HepG2 (cell line): Measurements from ENCODE around the gene CPS1. TPM values are rescaled to one million over a fixed set of nuclear protein-coding genes. Genes with fewer than 3 reads are reported as not detected.

Source experiments
- ATAC-seq: fragments of 200-7000 bp; cut with Tn5 transposase; 3 replicates; pipeline ENCODE4 v1.9.1; 2020; ENCODE audit warnings: mild to moderate bottlenecking, moderate library complexity
- BruUV-seq: library from RNA; stranded (reverse); fragments of 400-500 nt; replicated peaks from 2 replicates; lab custom pipeline; 2021; lab: Mats Ljungman, UMichigan
- CTCF ChIA-PET: fragments of 300-600 bp; formaldehyde crosslinking; extraction: SDS; loops from one replicate; lab custom pipeline; 2021; ENCODE audit warnings: low total read pairs, inconsistent platforms, low intra/inter-chr PET ratio; lab: Yijun Ruan, JAX
- POLR2A ChIA-PET: fragments of 350-600 bp; sonication (Branson Sonifier 250); formaldehyde crosslinking; loops from one replicate; lab custom pipeline; 2020; ENCODE audit warnings: antibody characterized with exemption, inconsistent platforms; lab: Yijun Ruan, JAX
- DNase-seq: peaks from one replicate; pipeline ENCODE4 v3.0.0-alpha.2; 2015; ENCODE audit warnings: low spot score
- FAIRE-seq: peaks from 3 replicates; lab custom pipeline; 2011; peaks lifted over from hg19 to GRCh38; lab: Jason Lieb, UNC
- H2AFZ ChIP-seq: one replicate; pipeline ENCODE4 v1.6.1; 2011; ENCODE audit warnings: low read length, inconsistent platforms
- H3K27ac ChIP-seq: fragments of 300-600 bp; 3 replicates; pipeline ENCODE4 v1.8.0; 2011; ENCODE audit warnings: mixed run types, mild to moderate bottlenecking, mixed read lengths, low read length, inconsistent platforms; ENCODE audit not compliant: insufficient read depth; ENCODE audit errors: extremely low read length
- H3K27me3 ChIP-seq, 2 experiments: fragments of 200-600 bp in 1 of 2; 2 replicates in 1 of 2; 3 replicates in 1 of 2; pipeline versions ENCODE4 v1.6.0 to v1.8.0; 2011; ENCODE audit warnings: low read length in 2 of 2, mild to moderate bottlenecking in 2 of 2, moderate library complexity in 2 of 2, inconsistent platforms in 1 of 2; ENCODE audit not compliant: insufficient read depth in 2 of 2, control insufficient read depth in 1 of 2
- H3K36me3 ChIP-seq, 2 experiments: fragments of 200-600 bp in 1 of 2; replicated peaks in 1 of 2; 2 replicates in 1 of 2; 3 replicates in 1 of 2; pipeline versions ENCODE4 v1.5.1 to v1.8.0; 2011; ENCODE audit warnings: low read length in 2 of 2, inconsistent platforms in 1 of 2; ENCODE audit not compliant: insufficient read depth in 2 of 2, control insufficient read depth in 1 of 2
- H3K4me1 ChIP-seq: 2 replicates; pipeline ENCODE4 v1.5.1; 2012; ENCODE audit warnings: low read length, inconsistent platforms; ENCODE audit not compliant: insufficient read depth
- H3K4me2 ChIP-seq: 2 replicates; pipeline ENCODE4 v1.6.0; 2011; ENCODE audit warnings: low read depth, low read length, inconsistent platforms
- H3K4me3 ChIP-seq, 3 experiments: fragments of 200-600 bp in 1 of 3; sonication (generic), shearing (Covaris generic) in 1 of 3; replicated peaks in 1 of 3; 2 replicates each; pipeline ENCODE4 v1.5.1; 2011 to 2016; ENCODE audit warnings: low read length in 3 of 3, inconsistent platforms in 2 of 3, low read depth in 2 of 3, mild to moderate bottlenecking in 2 of 3, control low read depth in 1 of 3, mixed read lengths in 1 of 3; ENCODE audit not compliant: insufficient read depth in 1 of 3
- H3K79me2 ChIP-seq: one replicate; pipeline ENCODE4 v1.6.1; 2011; ENCODE audit warnings: low read length, inconsistent platforms; ENCODE audit not compliant: insufficient read depth
- H3K9ac ChIP-seq: 2 replicates; pipeline ENCODE4 v1.6.0; 2011; ENCODE audit warnings: mild to moderate bottlenecking, low read depth, low read length, inconsistent platforms; ENCODE audit not compliant: insufficient read depth
- H3K9me3 ChIP-seq: 2 replicates; pipeline ENCODE4 v1.5.1; 2012; ENCODE audit warnings: mild to moderate bottlenecking, low read length
- H4K20me1 ChIP-seq: 2 replicates; pipeline ENCODE4 v1.6.0; 2011; ENCODE audit warnings: inconsistent platforms, mild to moderate bottlenecking, low read length, moderate library complexity; ENCODE audit not compliant: insufficient read depth
- ATF5 ChIP-seq: sonication (generic); formaldehyde crosslinking; IDR thresholded peaks from 2 replicates; pipeline ENCODE4 v1.4.0; 2020; ENCODE audit warnings: mild to moderate bottlenecking, low read depth, missing genetic modification reagents
- BHLHE40 ChIP-seq: IDR thresholded peaks from 2 replicates; pipeline ENCODE4 v1.6.1; 2011; ENCODE audit warnings: low read length, improper control_type of control experiment
- CERS6 ChIP-seq: sonication (generic); formaldehyde crosslinking; IDR thresholded peaks from 2 replicates; pipeline ENCODE4 v1.5.0; 2020; ENCODE audit warnings: missing genetic modification reagents
- FOXK2 ChIP-seq: fragments of 450-650 bp; IDR thresholded peaks from 2 replicates; pipeline ENCODE4 v1.6.1; 2016
- FOXO4 ChIP-seq: sonication (generic); formaldehyde crosslinking; conservative IDR thresholded peaks from 2 replicates; pipeline ENCODE4 v1.8.1; 2023; ENCODE audit warnings: missing genetic modification reagents
- HOXA7 ChIP-seq: sonication (generic); formaldehyde crosslinking; IDR thresholded peaks from 2 replicates; pipeline ENCODE4 v1.8.1; 2022; ENCODE audit warnings: mild to moderate bottlenecking, missing genetic modification reagents, moderate library complexity
- MED1 ChIP-seq: sonication (generic); formaldehyde crosslinking; IDR thresholded peaks from 2 replicates; pipeline ENCODE4 v1.4.0; 2020; ENCODE audit warnings: missing genetic modification reagents
- ONECUT2 ChIP-seq: sonication (generic); formaldehyde crosslinking; IDR thresholded peaks from 2 replicates; pipeline ENCODE4 v1.4.0; 2020; ENCODE audit warnings: missing genetic modification reagents
- TCF7L2 ChIP-seq: IDR thresholded peaks from 2 replicates; pipeline ENCODE4 v1.6.1; 2011; ENCODE audit warnings: mild to moderate bottlenecking, low read depth, low read length, moderate library complexity
- THAP11 ChIP-seq: IDR thresholded peaks from 2 replicates; pipeline ENCODE4 v1.6.1; 2016; ENCODE audit warnings: missing biosample characterization, missing genetic modification reagents
- ZFP36L2 ChIP-seq: sonication (generic); formaldehyde crosslinking; IDR thresholded peaks from 2 replicates; pipeline ENCODE4 v1.4.0; 2020; ENCODE audit warnings: missing genetic modification reagents
- ZNF256 ChIP-seq: sonication (generic); formaldehyde crosslinking; conservative IDR thresholded peaks from 2 replicates; pipeline ENCODE4 v1.4.0; 2020; ENCODE audit warnings: missing genetic modification reagents
- ZNF552 ChIP-seq: sonication (generic); formaldehyde crosslinking; IDR thresholded peaks from 2 replicates; pipeline ENCODE4 v1.9.0; 2022; ENCODE audit warnings: missing genetic modification reagents, mild to moderate bottlenecking, borderline replicate concordance
- ZNF713 ChIP-seq: sonication (generic); formaldehyde crosslinking; IDR thresholded peaks from 2 replicates; pipeline ENCODE4 v1.4.0; 2020; ENCODE audit warnings: mild to moderate bottlenecking, missing genetic modification reagents
- ZNF746 ChIP-seq: sonication (generic); formaldehyde crosslinking; IDR thresholded peaks from 2 replicates; pipeline ENCODE4 v1.8.0; 2022; ENCODE audit warnings: mild to moderate bottlenecking, missing genetic modification reagents
- WGBS: methylation state at CpG from one replicate; pipeline ENCODE4 v1.1.6; 2017; ENCODE audit warnings: low lambda C conversion rate; 5-methylcytosine and 5-hydroxymethylcytosine counted together
- in situ Hi-C: cut with HindIII; loops from 2 replicates; pipeline ENCODE4 v1.10.0; 2017; ENCODE audit warnings: low pct_unique_long_range_greater_than_20kb; ENCODE audit not compliant: extremely low pct_ligation_motif_present
- intact Hi-C: fragments of 100-400 bp; cut with micrococcal nuclease; formaldehyde crosslinking; loops from one replicate; pipeline ENCODE4 v1.10.0; 2022; ENCODE audit not compliant: unreplicated experiment
- polyA plus RNA-seq, 8 experiments: library from polyadenylated mRNA; depleted of rRNA in 3 of 8; stranded (reverse) in 7 of 8; unstranded in 1 of 8; fragments of >200 nt; fragmentation: Illumina TruSeq in 4 of 8; extraction: Trizol in 4 of 8; gene quantifications; 2 replicates each; pipeline versions ENCODE4 v1.2.1 to v1.2.3, GENCODE V29; 2011 to 2016; ENCODE audit warnings: low read depth in 4 of 8, missing spikeins in 1 of 8, mixed read lengths in 1 of 8; ENCODE audit not compliant: insufficient read depth in 1 of 8
- total RNA-seq, 5 experiments: library from RNA; depleted of rRNA; stranded (reverse); fragments of >200 nt; fragmentation: Illumina TruSeq; extraction: Trizol; gene quantifications; 2 replicates each; pipeline ENCODE4 v1.2.3, GENCODE V29; 2016; ENCODE audit warnings: low read depth in 1 of 5

Gene CPS1
- total and polyA plus RNA-seq, 2 of the 13 experiments (the other 11 are each of a cell fraction or from before 2014, with no cell fraction given): 24.4 to 51.7 TPM

- 84% methylated on average over 2 of the region's 2 CpGs for WGBS
Measured at GRCh38 chr2:210591663-210592062, 35.3 kb downstream of the CPS1 start.

More at GRCh38 chr2:210591663-210592062, 35.3 kb downstream of the CPS1 start:
- H3K4me1 ChIP-seq: no peaks in the 10 kb centered on the region
- H3K4me3 ChIP-seq: no peak overlapping the region
- H3K79me2 ChIP-seq: no peaks in the 10 kb centered on the region
- no peak overlapping the region for H3K27ac ChIP-seq
- no peaks in the 10 kb centered on the region; a peak in 1 of 5 replicates for H3K36me3 ChIP-seq
- POLR2A ChIA-PET: no interaction called here
- H3K9me3 ChIP-seq: no peaks in the 10 kb centered on the region
- CTCF ChIA-PET: no interaction called here
- no peak overlapping the region for H3K4me2 ChIP-seq
- TF ChIP-seq ZFP36L2 (CRISPR knock-in tag) (no peak), ONECUT2 (CRISPR knock-in tag) (no peak), ZNF746 (CRISPR knock-in tag) (no peak), ZNF552 (CRISPR knock-in tag) (no peak), FOXO4 (CRISPR knock-in tag) (no peak), CERS6 (CRISPR knock-in tag) (no peak), TCF7L2 (no peak), ZNF256 (no peak), HOXA7 (CRISPR knock-in tag) (no peak), MED1 (CRISPR knock-in tag) (no peak), ZNF713 (no peak), BHLHE40 (no peak), FOXK2 (no peak), ATF5 (no peak), THAP11 (CRISPR knock-in tag) (no peak)
- in situ Hi-C loops: no loop called here
- FAIRE-seq: no peak
- no peak for ATAC-seq
- no peaks in the 10 kb centered on the region for H4K20me1 ChIP-seq
- intact Hi-C loops: no loop called here
- BruUV-seq: no TSS peak
- no peak overlapping the region for H2AFZ ChIP-seq
- DNase-seq: no peak
- no peaks in the 10 kb centered on the region for H3K27me3 ChIP-seq
- no peak overlapping the region for H3K9ac ChIP-seq
